Heart left ventricle (tissue), 16 donors: ENCODE results near the gene ARRDC4. TPM values are rescaled to one million over a fixed set of nuclear protein-coding genes. Genes with fewer than 3 reads are reported as not detected.
A peak's percentile ranks its signal among the peaks of the same experiment; 100 is the strongest.

Experiments
- ATAC-seq, 4 donors: fragments of 200-7000 bp; cut with Tn5 transposase; one replicate each; pipeline ENCODE4 v1.9.1; 2020 to 2022; ENCODE audit warnings: moderate library complexity in 4 of 4, mild to moderate bottlenecking in 3 of 4, moderate number of reproducible peaks in 1 of 4
- DNase-seq, 5 donors: peaks; one replicate each; pipeline ENCODE4 v3.0.0-alpha.2; 2020
- H3K27ac ChIP-seq, 12 donors: fragments of 200-600 bp; sonication (generic) in 4 of 12; one replicate each; pipeline versions ENCODE4 v1.5.0 to v1.8.0; 2016 to 2022; ENCODE audit warnings: mild to moderate bottlenecking in 2 of 12
- H3K27me3 ChIP-seq, 9 donors: fragments of 200-600 bp; sonication (generic) in 2 of 9; one replicate each; pipeline versions ENCODE4 v1.5.1 to v1.8.0; 2016 to 2022; ENCODE audit warnings: mild to moderate bottlenecking in 3 of 9
- H3K36me3 ChIP-seq, 9 donors: fragments of 200-600 bp; sonication (generic) in 2 of 9; one replicate each; pipeline versions ENCODE4 v1.5.0 to v1.8.0; 2018 to 2022; ENCODE audit warnings: mild to moderate bottlenecking in 2 of 9
- H3K4me1 ChIP-seq, 12 donors: fragments of 200-600 bp; sonication (generic) in 4 of 12; one replicate each; pipeline versions ENCODE4 v1.5.0 to v1.8.0; 2016 to 2022; ENCODE audit warnings: mild to moderate bottlenecking in 3 of 12
- H3K4me3 ChIP-seq, 12 donors: fragments of 200-600 bp; sonication (generic) in 4 of 12; one replicate each; pipeline versions ENCODE4 v1.5.0 to v1.8.0; 2017 to 2022; ENCODE audit warnings: mild to moderate bottlenecking in 9 of 12, moderate library complexity in 4 of 12
- H3K9me3 ChIP-seq, 12 donors: fragments of 200-600 bp; sonication (generic) in 4 of 12; one replicate each; pipeline versions ENCODE4 v1.5.0 to v1.8.0; 2016 to 2022; ENCODE audit warnings: mild to moderate bottlenecking in 1 of 12
- POLR2A ChIP-seq, 2 donors: fragments of 450-650 bp; IDR thresholded peaks; one replicate each; pipeline ENCODE4 v1.6.1; 2017; ENCODE audit warnings: antibody characterized with exemption in 2 of 2, mild to moderate bottlenecking in 2 of 2, moderate library complexity in 2 of 2
- WGBS, 4 donors: extraction: QIAGEN DNeasy Blood & Tissue Kit in 2 of 4; methylation state at CpG; one replicate each; pipeline versions ENCODE4 v1.1.5 to v1.1.7; 2013 to 2018; 5-methylcytosine and 5-hydroxymethylcytosine counted together
- intact Hi-C, 10 donors: fragments of 100-400 bp; cut with DNase I; formaldehyde crosslinking; loops; one replicate each; pipeline versions ENCODE4 v1.11.1 to v1.14.2; 2022
- polyA plus RNA-seq, 2 donors: library from polyadenylated mRNA; stranded (reverse); fragments of 200-250 nt; gene quantifications; one replicate each; pipeline ENCODE4 v1.2.3, GENCODE V29; 2013
- total RNA-seq, 9 donors: library from RNA; depleted of rRNA in 2 of 9; stranded (reverse); fragments of >200 nt in 2 of 9; fragmentation: NEBNext Ultra II Directional in 3 of 9; extraction: Animal tissue kit (Norgen Biotek cat#: 25700) in 3 of 9; gene quantifications; one replicate each; pipeline versions ENCODE4 v1.1.0 to v1.2.4, GENCODE V29; 2016 to 2023
- TF ChIP-seq, protein P1 (sequence below), 12 donors: fragments of 200-600 bp; sonication (generic) in 4 of 12; IDR thresholded peaks; one replicate each; pipeline versions ENCODE4 v1.5.0 to v1.8.0; 2018 to 2022; ENCODE audit warnings: antibody characterized with exemption in 12 of 12, mild to moderate bottlenecking in 5 of 12
- donor health status: ischemic (EF 13 %, LVEDD 7.1; RV severe dilation, severe dysfunction).
- donor health status: healthy with polysubstance abuse.
- donor health status: DM: no; HTN: yes; CAD: no.
- donor health status: DM: no; HTN: no; CAD: no.
- donor health status: ischemic (EF 25% LVEDD 6.9; RV normal size, moderate dysfunction).
- donor health status: ischemic (EF 25% LVEDD 5.7; RV mildly dilated, moderate dysfunction).
- donor health status: healthy.
- donor health status: DM: yes; HTN: yes; CAD: no.
- donor health status: ischemic (EF 35%, LVEDD 5.7; RV mildly dilated, moderate dysfunction).
- donor health status: nonischemic (EF 11% LVEDD 7.7; RV severe dilation, severe dysfunction).
- donor health status: DM: yes; HTN: yes; CAD: no.
- donor health status: PGD.
- donor health status: ischemic (EF 29% LVEDD 5.4; RV normal size, mild dysfunction).
- donor health status: nonischemic (EF 23%, LVEDD 6.1; RV moderate dilation, normal function).

Gene ARRDC4
- total and polyA plus RNA-seq, 11 donors = 9.7 to 49.6 (median 18.2) TPM

DNA sequence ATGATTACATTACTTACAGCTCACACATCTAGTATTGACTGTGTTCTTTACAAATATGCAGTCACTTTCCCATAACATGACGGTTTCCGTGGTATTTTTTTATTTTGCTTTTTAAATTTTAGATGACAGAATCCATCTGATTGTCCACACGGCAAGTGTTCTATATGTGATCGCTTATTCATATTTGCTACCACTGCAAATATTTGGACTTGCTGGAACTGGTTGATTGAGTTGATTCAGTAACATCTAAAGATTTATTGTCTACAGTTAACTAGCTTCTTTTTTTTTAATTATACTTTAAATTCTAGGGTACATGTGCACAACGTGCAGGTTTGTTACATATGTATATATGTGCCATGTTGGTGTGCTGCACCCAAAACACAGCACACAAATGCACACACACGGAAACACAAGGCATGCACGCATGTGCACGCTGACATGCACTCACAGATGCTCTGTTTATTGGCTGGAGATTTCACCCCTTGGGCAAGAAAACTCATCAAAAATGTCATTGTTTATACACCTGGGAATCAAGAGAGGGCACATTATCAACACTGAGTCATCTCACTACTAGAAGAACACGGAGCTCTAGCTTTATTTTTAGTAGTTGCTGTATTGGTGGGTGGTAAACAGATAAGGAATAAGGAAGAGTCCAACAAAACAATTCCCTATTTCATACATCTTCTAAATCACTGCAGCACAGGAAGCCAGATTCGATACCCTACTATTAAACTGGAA is 16.4 kb downstream of the ARRDC4 start:
- ATAC-seq (peak in 1 of 4 donors; percentile 55), DNase-seq (no peak)
- H3K27ac ChIP-seq = peak overlapping the region in 1 of 12 donors; percentile 63
- TF ChIP-seq, protein P1, sequence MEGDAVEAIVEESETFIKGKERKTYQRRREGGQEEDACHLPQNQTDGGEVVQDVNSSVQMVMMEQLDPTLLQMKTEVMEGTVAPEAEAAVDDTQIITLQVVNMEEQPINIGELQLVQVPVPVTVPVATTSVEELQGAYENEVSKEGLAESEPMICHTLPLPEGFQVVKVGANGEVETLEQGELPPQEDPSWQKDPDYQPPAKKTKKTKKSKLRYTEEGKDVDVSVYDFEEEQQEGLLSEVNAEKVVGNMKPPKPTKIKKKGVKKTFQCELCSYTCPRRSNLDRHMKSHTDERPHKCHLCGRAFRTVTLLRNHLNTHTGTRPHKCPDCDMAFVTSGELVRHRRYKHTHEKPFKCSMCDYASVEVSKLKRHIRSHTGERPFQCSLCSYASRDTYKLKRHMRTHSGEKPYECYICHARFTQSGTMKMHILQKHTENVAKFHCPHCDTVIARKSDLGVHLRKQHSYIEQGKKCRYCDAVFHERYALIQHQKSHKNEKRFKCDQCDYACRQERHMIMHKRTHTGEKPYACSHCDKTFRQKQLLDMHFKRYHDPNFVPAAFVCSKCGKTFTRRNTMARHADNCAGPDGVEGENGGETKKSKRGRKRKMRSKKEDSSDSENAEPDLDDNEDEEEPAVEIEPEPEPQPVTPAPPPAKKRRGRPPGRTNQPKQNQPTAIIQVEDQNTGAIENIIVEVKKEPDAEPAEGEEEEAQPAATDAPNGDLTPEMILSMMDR (IDR thresholded peaks at IDR 0.05) = no peak
- TF ChIP-seq POLR2A (IDR thresholded peaks at IDR 0.05) = no peak
- H3K4me1 ChIP-seq = peaks cover 0 to 7% (median 0%) of the 10 kb centered on the region in 12 donors
- intact Hi-C loops = no loop called here
- H3K27me3 ChIP-seq = no peaks in the 10 kb centered on the region
- H3K9me3 ChIP-seq = no peaks in the 10 kb centered on the region
- H3K36me3 ChIP-seq = peaks cover 0 to 31% (median 16%) of the 10 kb centered on the region in 9 donors
- no peak overlapping the region for H3K4me3 ChIP-seq
- 76 to 86% (median 83%) methylated on average over 10 of the region's 10 CpGs for WGBS, 4 donors

DNA sequence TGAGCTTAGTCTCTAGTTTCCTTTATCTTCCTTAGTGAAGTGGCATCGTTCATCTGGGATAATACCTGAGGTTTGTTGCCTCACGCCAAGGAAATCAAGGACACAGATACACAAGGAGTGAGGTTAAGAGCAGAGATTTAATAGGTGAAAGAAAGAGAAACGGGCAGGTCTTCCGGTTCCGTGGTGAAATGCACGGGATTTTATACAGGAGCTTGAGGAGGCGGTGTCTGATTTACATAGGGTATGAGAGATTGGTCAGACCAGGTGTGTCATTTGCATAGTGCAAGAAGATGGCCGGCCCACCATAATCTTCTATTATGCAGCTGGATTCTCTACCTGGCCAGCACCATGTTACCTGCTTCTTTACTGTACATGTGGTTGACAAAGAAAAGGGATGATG is 17.2 kb downstream of the ARRDC4 start:
- intact Hi-C loops = no loop called here
- no peak for TF ChIP-seq POLR2A (IDR thresholded peaks at IDR 0.05)
- TF ChIP-seq, protein P1 (IDR thresholded peaks at IDR 0.05) = no peak
- H3K27ac ChIP-seq = peak overlapping the region in 1 of 12 donors; percentile 63

DNA sequence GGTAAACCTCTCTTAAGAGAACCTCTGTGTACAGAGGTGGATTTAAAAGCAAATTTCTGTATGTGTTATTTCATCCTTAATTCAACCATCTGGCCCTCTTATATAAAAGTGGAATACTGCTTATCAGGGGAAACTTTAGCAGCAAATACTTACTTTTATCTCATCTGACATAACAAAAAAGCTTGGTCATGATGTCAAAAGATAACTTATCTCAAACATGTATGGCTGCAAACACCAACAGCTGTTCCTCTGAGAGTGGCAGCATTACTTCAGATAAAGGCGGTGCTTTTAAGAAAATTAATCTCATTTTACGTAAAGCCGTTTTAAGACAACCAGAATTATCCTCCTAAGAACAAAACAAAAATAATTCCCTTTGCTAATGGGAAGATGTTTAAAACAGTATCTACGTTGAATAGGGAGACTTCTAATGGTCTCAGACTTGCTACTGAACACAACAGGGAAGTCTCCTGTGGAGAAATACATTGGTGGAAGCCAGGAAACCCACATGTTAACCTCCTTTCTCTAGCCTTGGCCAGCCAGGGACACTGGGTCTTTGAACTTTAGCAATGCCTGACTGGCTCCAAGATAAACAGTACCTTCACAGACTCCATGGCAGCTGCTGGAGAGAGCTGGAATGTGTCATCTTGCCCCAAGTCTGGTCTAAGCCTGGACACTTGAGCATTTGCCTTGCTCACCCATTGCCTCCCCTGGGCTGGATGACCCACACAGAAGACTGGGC is 18.1 kb downstream of the ARRDC4 start:
- Histone ChIP-seq H3K36me3 (peaks cover 0 to 14% (median 7%) of the 10 kb centered on the region in 9 donors), H3K9me3 (no peaks in the 10 kb centered on the region), H3K4me1 (peaks cover 0 to 7% (median 0%) of the 10 kb centered on the region in 12 donors), H3K27me3 (no peaks in the 10 kb centered on the region), H3K4me3 (no peak overlapping the region), H3K27ac (peak overlapping the region in 1 of 12 donors; percentile 63)
- WGBS, 4 donors = 54 to 61% (median 56%) methylated on average over 4 of the region's 4 CpGs
- DNase-seq = no peak
- TF ChIP-seq, protein P1 (IDR thresholded peaks at IDR 0.05) = no peak
- no peak for TF ChIP-seq POLR2A (IDR thresholded peaks at IDR 0.05)
- peak in 2 of 4 donors; percentile 65 to 69 for ATAC-seq
- intact Hi-C loops = no loop called here

More for the DNA sequence above, 17.2 kb downstream of the ARRDC4 start:
- Histone ChIP-seq H3K27me3 (no peaks in the 10 kb centered on the region), H3K9me3 (no peaks in the 10 kb centered on the region), H3K36me3 (peaks cover 0 to 23% (median 13%) of the 10 kb centered on the region in 9 donors), H3K4me3 (no peak overlapping the region), H3K4me1 (peaks cover 0 to 7% (median 0%) of the 10 kb centered on the region in 12 donors)
- ATAC-seq (no peak), DNase-seq (no peak)
- 80 to 85% (median 83%) methylated on average over 8 of the region's 8 CpGs for WGBS, 4 donors

DNA sequence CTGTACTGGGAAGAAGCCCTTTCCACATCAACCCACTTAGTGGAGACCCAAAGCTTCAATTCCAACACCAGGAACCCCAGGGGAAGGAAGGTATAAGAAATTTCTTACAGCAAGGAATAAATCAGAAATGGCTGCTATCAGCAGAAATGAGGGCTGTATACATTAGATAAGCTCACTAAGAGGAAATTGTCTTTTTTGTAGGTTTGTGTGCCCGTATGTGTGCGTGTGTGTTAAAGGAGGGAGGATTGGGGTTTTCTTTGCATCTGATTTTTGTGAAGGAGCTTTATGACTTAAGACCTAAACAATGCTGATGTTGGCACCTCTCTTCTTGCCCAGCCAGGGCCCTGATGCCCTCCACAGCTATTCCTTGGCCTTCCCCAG is 18.6 kb downstream of the ARRDC4 start:
- no peaks in the 10 kb centered on the region for H3K27me3 ChIP-seq
- intact Hi-C loops = no loop called here
- H3K4me1 ChIP-seq = peaks cover 0 to 7% (median 0%) of the 10 kb centered on the region in 12 donors
- no peak for ATAC-seq
- peak overlapping the region in 1 of 12 donors; percentile 63 for H3K27ac ChIP-seq
- TF ChIP-seq, protein P1 (IDR thresholded peaks at IDR 0.05) = no peak
- TF ChIP-seq POLR2A (IDR thresholded peaks at IDR 0.05) = no peak
- no peak for DNase-seq
- peaks cover 0 to 9% (median 3%) of the 10 kb centered on the region in 9 donors for H3K36me3 ChIP-seq
- WGBS, 4 donors = 87 to 96% (median 89%) methylated on average over 2 of the region's 2 CpGs
- H3K9me3 ChIP-seq = no peaks in the 10 kb centered on the region
- no peak overlapping the region for H3K4me3 ChIP-seq
